Esophagus muscularis mucosa (tissue), 4 donors: Measurements from ENCODE around the gene PNO1. TPM values are rescaled to one million over a fixed set of nuclear protein-coding genes. Genes with fewer than 3 reads are reported as not detected.
A peak's percentile ranks its signal among the peaks of the same experiment; 100 is the strongest.

ENCODE experiments used
- DNase-seq: peaks from one replicate; pipeline ENCODE4 v3.0.0-alpha.2; 2017; ENCODE audit errors: extremely low spot score
- H3K27ac ChIP-seq, 4 donors: fragments of 200-600 bp; sonication (generic); replicated peaks in 1 of 4; 1 replicate in 3 of 4; 2 replicates in 1 of 4; pipeline ENCODE4 v1.5.1; 2016 to 2019; ENCODE audit warnings: mild to moderate bottlenecking in 1 of 4
- H3K27me3 ChIP-seq, 4 donors: fragments of 200-600 bp; sonication (generic); one replicate each; pipeline versions ENCODE4 v1.5.1 to v1.6.0; 2016 to 2019
- H3K36me3 ChIP-seq, 4 donors: fragments of 200-600 bp; sonication (generic); one replicate each; pipeline ENCODE4 v1.5.1; 2016 to 2019
- H3K4me1 ChIP-seq, 4 donors: fragments of 200-600 bp; sonication (generic); one replicate each; pipeline ENCODE4 v1.5.1; 2016 to 2019
- H3K4me3 ChIP-seq, 4 donors: fragments of 200-600 bp; sonication (generic); 1 replicate in 2 of 4; 2 replicates in 2 of 4; pipeline ENCODE4 v1.5.1; 2016 to 2019; ENCODE audit warnings: mild to moderate bottlenecking in 4 of 4, moderate library complexity in 1 of 4
- H3K9me3 ChIP-seq, 4 donors: fragments of 200-600 bp; sonication (generic); 1 replicate in 3 of 4; 2 replicates in 1 of 4; pipeline ENCODE4 v1.5.1; 2016 to 2019
- CTCF ChIP-seq, 3 experiments: fragments of 200-600 bp in 2 of 3; fragments of 450-650 bp in 1 of 3; sonication (generic) in 2 of 3; IDR thresholded peaks; one replicate each; pipeline ENCODE4 v1.5.1; 2017 to 2019; ENCODE audit warnings: antibody characterized with exemption in 3 of 3, mild to moderate bottlenecking in 2 of 3, moderate library complexity in 1 of 3
- EP300 ChIP-seq: sonication (generic); formaldehyde crosslinking; IDR thresholded peaks from one replicate; pipeline ENCODE4 v1.6.1; 2017; ENCODE audit warnings: antibody characterized with exemption
- POLR2A ChIP-seq: fragments of 450-650 bp; IDR thresholded peaks from one replicate; pipeline ENCODE4 v1.6.1; 2017; ENCODE audit warnings: antibody characterized with exemption, moderate library complexity, mild to moderate bottlenecking, low read depth
- POLR2AphosphoS5 ChIP-seq, 2 donors: sonication (generic); formaldehyde crosslinking; IDR thresholded peaks; one replicate each; pipeline ENCODE4 v1.6.1; 2017; ENCODE audit warnings: antibody characterized with exemption in 2 of 2
- WGBS: methylation state at CpG from one replicate; pipeline ENCODE4 v1.1.5; 2018; 5-methylcytosine and 5-hydroxymethylcytosine counted together
- intact Hi-C: fragments of 100-400 bp; cut with DNase I; formaldehyde crosslinking; loops from one replicate; pipeline ENCODE4 v1.15.1; 2023
- total RNA-seq, 4 donors: library from RNA; depleted of rRNA; stranded (reverse); fragments of >200 nt; gene quantifications; one replicate each; pipeline versions ENCODE4 v1.1.0 to v1.2.1, GENCODE V29; 2016

Gene PNO1
- total RNA-seq, 4 donors from 2014 or later, result 16.6 to 27.3 (median 22.2) TPM

GRCh38 chr2:68189991-68190784, 32.5 kb downstream of the PNO1 start:
- intact Hi-C loops, result loop anchor here (10.0 kb wide), 1 partner anchor 65 kb away; no protein-coding TSS in a partner anchor
- no peaks in the 10 kb centered on the region for H3K27me3 ChIP-seq
- H3K27ac ChIP-seq, result no peak overlapping the region
- H3K9me3 ChIP-seq, result no peaks in the 10 kb centered on the region
- H3K36me3 ChIP-seq, result peaks cover 0 to 9% (median 0%) of the 10 kb centered on the region in 4 donors
- TF ChIP-seq POLR2AphosphoS5 (IDR thresholded peaks at IDR 0.05) (no peak), EP300 (no peak), POLR2A (no peak), CTCF (IDR thresholded peaks at IDR 0.05) (no peak)
- WGBS, result 86% methylated on average over 15 of the region's 15 CpGs
- no peak overlapping the region for H3K4me3 ChIP-seq
- DNase-seq, result no peak
- H3K4me1 ChIP-seq, result peaks cover 22 to 46% (median 34%) of the 10 kb centered on the region in 4 donors

- H3K4me1 ChIP-seq, result peaks cover 23 to 55% (median 42%) of the 10 kb centered on the region in 4 donors
Observed at GRCh38 chr2:68190991-68191731, 33.5 kb downstream of the PNO1 start.

GRCh38 chr2:68193144-68193543, 35.5 kb downstream of the PNO1 start:
- 44% methylated on average over 3 of the region's 3 CpGs for WGBS
- TF ChIP-seq POLR2A (no peak), EP300 (no peak), POLR2AphosphoS5 (IDR thresholded peaks at IDR 0.05) (no peak), CTCF (IDR thresholded peaks at IDR 0.05) (no peak)
- H3K27me3 ChIP-seq, result no peaks in the 10 kb centered on the region
- H3K4me3 ChIP-seq, result no peak overlapping the region
- peaks cover 23 to 69% (median 48%) of the 10 kb centered on the region in 4 donors for H3K4me1 ChIP-seq
- intact Hi-C loops, result loop anchor here (10.0 kb wide), 1 partner anchor 68 kb away; no protein-coding TSS in a partner anchor
- H3K36me3 ChIP-seq, result no peaks in the 10 kb centered on the region
- peak overlapping the region in 3 of 4 donors; percentile 12 to 47 (median 14) for H3K27ac ChIP-seq
- H3K9me3 ChIP-seq, result no peaks in the 10 kb centered on the region
- no peak for DNase-seq

More at GRCh38 chr2:68190991-68191731, 33.5 kb downstream of the PNO1 start:
- Histone ChIP-seq H3K9me3 (no peaks in the 10 kb centered on the region), H3K27me3 (no peaks in the 10 kb centered on the region), H3K36me3 (peaks cover 0 to 5% (median 0%) of the 10 kb centered on the region in 4 donors), H3K4me3 (no peak overlapping the region), H3K27ac (no peak overlapping the region)
- intact Hi-C loops, result loop anchor here (10.0 kb wide), 1 partner anchor 66 kb away; no protein-coding TSS in a partner anchor
- 69% methylated on average over 3 of the region's 3 CpGs for WGBS
- DNase-seq, result no peak
- TF ChIP-seq POLR2AphosphoS5 (IDR thresholded peaks at IDR 0.05) (no peak), EP300 (no peak), POLR2A (no peak), CTCF (IDR thresholded peaks at IDR 0.05) (no peak)

- Histone ChIP-seq H3K4me1 (peaks cover 23 to 69% (median 47%) of the 10 kb centered on the region in 4 donors), H3K27me3 (no peaks in the 10 kb centered on the region), H3K9me3 (no peaks in the 10 kb centered on the region), H3K36me3 (no peaks in the 10 kb centered on the region), H3K27ac (peak overlapping the region in 3 of 4 donors; percentile 12 to 47 (median 14)), H3K4me3 (peak overlapping the region in 1 of 4 donors; percentile 6)
- no peak for TF ChIP-seq POLR2AphosphoS5 (IDR thresholded peaks at IDR 0.05)
- TF ChIP-seq POLR2A, result no peak
- TF ChIP-seq CTCF (IDR thresholded peaks at IDR 0.05), result no peak
- no peak for TF ChIP-seq EP300
- intact Hi-C loops, result loop anchor here (10.0 kb wide), 1 partner anchor 69 kb away; no protein-coding TSS in a partner anchor
- no peak for DNase-seq
- WGBS, result 87% methylated on average over 4 of the region's 4 CpGs
Observed at GRCh38 chr2:68193787-68194372, 36.2 kb downstream of the PNO1 start.
